LHCN-M2 (cell line): ENCODE results near the gene MEIOSIN. TPM values are rescaled to one million over a fixed set of nuclear protein-coding genes. Genes with fewer than 3 reads are reported as not detected.
"Not testable (repeated sequence)": the region's sequence is repeated elsewhere in the genome, so short reads cannot be mapped to it uniquely, and the experiment has no call there.

Experiments
- DNase-seq: peaks from one replicate; pipeline ENCODE4 v3.0.0-alpha.2; 2012; ENCODE audit warnings: low read depth
- polyA plus RNA-seq: library from polyadenylated mRNA; unstranded; fragments of >200 nt; gene quantifications from one replicate; pipeline ENCODE4 v1.2.1, GENCODE V29; 2012; ENCODE audit warnings: missing spikeins
- total RNA-seq: library from RNA; depleted of rRNA; stranded (reverse); fragments of >200 nt; gene quantifications from 2 replicates; pipeline ENCODE4 v1.2.3, GENCODE V29; 2014; rRNA removed

Gene MEIOSIN
- not detected in 2 replicates for total RNA-seq
- not detected for polyA plus RNA-seq

GRCh38 chr19:45733160-45733810 lies at the start of gene MEIOSIN:
TSS of gene MEIOSIN (plus strand) at chr19:45733439. CDS start at chr19:45735377, 1,938 bp downstream.
- no peak for DNase-seq

GRCh38 chr19:45685045-45685444 lies 48.2 kb upstream of the MEIOSIN start:
- not testable (repeated sequence) for DNase-seq

GRCh38 chr19:45687599-45687998 lies 45.6 kb upstream of the MEIOSIN start:
- DNase-seq, result no peak

- DNase-seq, result peak; percentile 92
Observed at GRCh38 chr19:45691516-45692186, 41.6 kb upstream of the MEIOSIN start, which contains the start of gene SNRPD2. TSS of gene SNRPD2 (minus strand) at chr19:45691953. CDS start at chr19:45691888, 65 bp downstream.

- DNase-seq, result peak; percentile 100
Observed at GRCh38 chr19:45692187-45693105, 40.8 kb upstream of the MEIOSIN start, which contains the start of gene QPCTL. TSS of gene QPCTL (plus strand) at chr19:45692666. CDS start at chr19:45692704, 38 bp downstream.

- peak; percentile 61 for DNase-seq
Observed at GRCh38 chr19:45693106-45693788, 40.0 kb upstream of the MEIOSIN start.

- no peak for DNase-seq
Observed at GRCh38 chr19:45701676-45702075, 31.6 kb upstream of the MEIOSIN start.

- DNase-seq, result no peak
Observed at GRCh38 chr19:45705115-45705514, 28.1 kb upstream of the MEIOSIN start.

- no peak for DNase-seq
Observed at GRCh38 chr19:45705710-45706415, 27.4 kb upstream of the MEIOSIN start.

- no peak for DNase-seq
Observed at GRCh38 chr19:45710356-45711130, 22.7 kb upstream of the MEIOSIN start.

GRCh38 chr19:45711851-45712698 lies 21.2 kb upstream of the MEIOSIN start:
- no peak for DNase-seq

- DNase-seq, result no peak
Observed at GRCh38 chr19:45712699-45713067, 20.6 kb upstream of the MEIOSIN start.

- DNase-seq, result no peak
Observed at GRCh38 chr19:45713141-45713540, 20.1 kb upstream of the MEIOSIN start.

GRCh38 chr19:45715139-45715538 lies 18.1 kb upstream of the MEIOSIN start:
- no peak for DNase-seq

GRCh38 chr19:45716359-45717130 lies 16.7 kb upstream of the MEIOSIN start:
- DNase-seq, result no peak

- peak; percentile 99 for DNase-seq
Observed at GRCh38 chr19:45717131-45717982, 15.9 kb upstream of the MEIOSIN start.

GRCh38 chr19:45717983-45718650 lies 15.1 kb upstream of the MEIOSIN start:
- DNase-seq, result no peak
